GM19467 (cell line): Measurements from ENCODE around the gene ATXN1.
A peak's percentile ranks its signal among the peaks of the same experiment; 100 is the strongest.

ENCODE experiments used
- ATAC-seq: cut with Tn5 transposase; IDR thresholded peaks from one replicate; pipeline ENCODE4 v1.9.1; 2021; ENCODE audit warnings: mild to moderate bottlenecking, moderate library complexity; ENCODE audit not compliant: unreplicated experiment

The ATXN1 gene

GRCh38 chr6:16487996-16488674, 273.1 kb downstream of the ATXN1 start:
- ATAC-seq: no peak

DNA sequence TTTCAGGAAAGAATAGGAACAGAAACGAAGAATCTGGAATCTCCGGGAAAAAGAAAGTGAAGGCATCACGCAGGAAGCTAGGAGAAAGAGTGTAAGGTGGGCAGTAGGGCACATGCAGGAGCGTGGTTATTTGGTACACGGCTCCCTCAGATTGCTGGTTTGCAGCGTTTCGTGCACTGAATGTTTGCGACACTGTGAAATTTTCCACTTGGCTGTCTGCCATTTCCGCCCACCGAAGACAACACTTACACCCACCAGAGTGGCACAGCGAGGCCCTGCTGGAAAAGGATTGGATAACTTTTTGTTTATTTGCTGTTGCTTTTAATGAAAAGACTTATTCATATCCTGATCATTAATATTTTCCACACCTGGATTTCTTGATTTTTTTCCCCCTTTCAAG, 274.6 kb downstream of the ATXN1 start:
- ATAC-seq: no peak

DNA sequence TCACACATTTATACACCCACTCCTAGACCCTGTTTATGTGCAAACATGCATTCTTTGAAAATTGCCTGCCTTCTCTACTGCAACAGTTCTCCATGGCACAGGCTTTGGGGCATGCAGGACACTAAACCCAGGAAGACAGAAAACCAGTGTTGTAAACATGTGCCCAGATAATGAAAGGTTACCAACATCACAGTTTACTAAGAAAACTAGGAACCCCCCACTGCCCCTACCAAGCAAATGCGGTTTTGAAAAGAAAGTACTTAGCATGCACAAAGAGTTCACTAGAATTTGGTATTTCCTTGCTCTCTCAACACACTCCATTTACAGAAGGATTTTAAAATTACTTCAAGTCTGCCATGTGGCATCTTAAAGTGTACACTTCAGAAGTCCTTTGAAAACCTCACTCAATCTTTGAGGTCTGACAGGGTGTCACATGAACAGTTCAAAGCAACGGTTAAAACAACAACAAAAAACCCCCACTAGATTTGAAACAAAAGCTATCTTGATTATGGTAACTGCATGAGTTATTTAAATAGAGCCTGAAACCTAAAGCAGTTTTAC, 277.9 kb downstream of the ATXN1 start:
- no peak for ATAC-seq

- no peak for ATAC-seq
These were observed 278.5 kb downstream of the ATXN1 start for GRCh38 chr6:16482702-16483314.

DNA sequence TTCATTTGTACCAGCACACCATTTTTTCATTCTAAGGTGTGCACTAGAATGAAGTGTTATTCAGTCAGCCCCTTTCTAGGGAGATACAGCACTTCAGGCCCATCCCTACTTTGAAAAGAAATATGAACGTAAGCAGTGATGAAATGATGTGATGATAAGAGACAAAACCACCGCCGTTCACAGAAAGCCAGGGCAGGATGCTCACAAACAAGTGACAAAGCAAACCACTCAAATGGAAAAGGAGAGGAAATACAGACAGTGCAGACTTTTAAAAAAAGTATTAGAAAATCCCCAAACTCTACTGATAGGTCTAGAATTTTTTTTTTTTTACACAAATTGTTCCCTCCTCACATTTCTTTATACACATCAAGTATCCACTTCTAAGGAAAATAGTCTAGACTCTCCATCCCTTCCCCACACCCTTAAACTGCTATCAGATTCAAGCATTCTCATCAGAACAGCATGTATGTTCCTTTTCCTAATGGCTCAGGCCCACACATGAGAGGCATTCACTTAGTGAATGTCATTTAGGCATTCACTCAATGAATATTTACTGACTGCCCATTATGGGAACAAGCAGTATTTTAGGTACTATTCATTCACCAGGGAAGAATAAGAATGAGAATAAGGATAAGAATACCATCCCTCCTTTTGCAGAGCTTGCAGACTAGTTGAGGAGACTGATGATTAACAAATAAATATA, 279.4 kb downstream of the ATXN1 start:
- ATAC-seq: no peak

GRCh38 chr6:16480763-16481560, 280.3 kb downstream of the ATXN1 start:
- no peak for ATAC-seq

DNA sequence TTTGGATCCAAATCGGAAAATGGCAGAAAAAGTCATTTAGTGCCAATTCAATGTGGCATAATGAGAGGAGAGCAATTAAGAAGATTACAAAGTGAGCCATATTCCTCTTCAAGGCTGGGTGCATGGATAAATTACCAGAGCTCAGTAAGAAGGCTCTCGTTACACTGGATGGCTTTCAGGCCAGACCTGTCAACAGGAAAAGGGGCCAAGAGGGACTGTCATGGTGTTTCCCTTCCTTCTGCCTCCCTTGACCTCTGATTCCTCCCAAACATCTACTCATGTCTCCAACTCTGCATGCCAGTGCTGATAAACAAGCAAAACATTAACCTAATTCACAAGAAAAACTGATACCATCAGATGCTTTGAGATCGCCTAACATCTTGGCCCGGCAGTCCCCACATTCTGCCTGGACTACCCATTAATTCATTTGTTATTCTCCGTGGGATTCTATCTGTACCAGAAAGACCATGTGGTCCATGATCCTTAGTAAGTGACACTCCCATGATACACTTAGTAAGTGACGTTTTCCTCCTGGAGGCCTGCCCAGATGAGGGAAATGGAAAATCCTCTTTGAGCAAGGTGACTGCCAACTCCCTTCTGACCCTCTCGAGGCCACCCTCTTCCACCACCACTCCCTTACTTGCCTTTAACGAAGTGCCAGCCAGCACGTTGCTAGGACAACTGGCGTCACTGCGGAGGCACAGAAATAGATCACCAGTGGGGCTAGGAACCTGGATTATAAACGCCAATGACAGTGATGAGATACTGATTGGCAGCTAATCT, 283.7 kb downstream of the ATXN1 start:
- ATAC-seq: no peak

GRCh38 chr6:16476861-16477260, 284.4 kb downstream of the ATXN1 start:
- no peak for ATAC-seq

DNA sequence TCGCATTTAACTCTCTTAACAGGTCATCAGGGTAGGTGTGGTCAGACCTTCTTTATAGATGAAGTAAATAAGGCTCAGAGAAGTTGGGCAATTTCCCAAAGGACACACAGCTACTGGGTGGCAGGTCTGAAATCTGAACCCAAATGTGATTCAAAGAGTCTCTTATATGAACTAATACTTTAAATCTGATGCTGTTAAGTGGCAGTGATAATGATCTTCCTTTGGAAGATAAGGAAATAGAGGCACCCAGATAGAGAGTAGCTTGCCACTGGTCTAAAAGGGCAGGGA, 285.8 kb downstream of the ATXN1 start:
- ATAC-seq: no peak

DNA sequence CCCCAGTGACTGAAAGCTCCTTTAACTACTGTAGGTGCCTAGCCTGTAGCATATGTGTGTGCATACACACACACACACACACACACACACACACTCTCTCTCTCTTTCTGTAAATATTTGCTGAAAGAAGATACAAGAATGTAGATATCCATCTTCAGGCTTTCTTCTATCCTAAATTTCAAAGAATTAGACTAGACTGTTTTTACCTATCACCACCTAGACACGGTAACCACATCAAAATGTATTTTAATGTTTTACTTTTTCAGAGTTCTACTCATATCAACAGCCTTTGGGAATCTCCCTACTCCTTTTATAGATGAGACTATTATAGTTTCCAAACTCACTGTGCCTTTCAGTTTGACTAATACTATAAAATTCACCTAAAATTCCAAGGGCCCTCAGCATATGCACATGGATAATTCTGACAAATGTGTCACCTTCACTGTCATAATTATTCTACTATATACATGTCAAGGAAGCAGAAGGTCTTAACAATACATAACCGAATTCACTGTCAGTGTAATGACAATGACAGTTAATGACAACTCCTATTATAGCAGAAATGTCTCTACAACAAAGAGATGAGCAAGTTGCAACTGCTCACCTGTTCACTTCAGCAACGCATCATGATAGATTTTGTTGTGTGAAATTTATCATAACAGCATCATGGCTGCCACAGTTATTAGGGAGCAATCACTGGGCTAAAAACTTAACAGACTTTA, 286.3 kb downstream of the ATXN1 start:
- ATAC-seq: no peak

DNA sequence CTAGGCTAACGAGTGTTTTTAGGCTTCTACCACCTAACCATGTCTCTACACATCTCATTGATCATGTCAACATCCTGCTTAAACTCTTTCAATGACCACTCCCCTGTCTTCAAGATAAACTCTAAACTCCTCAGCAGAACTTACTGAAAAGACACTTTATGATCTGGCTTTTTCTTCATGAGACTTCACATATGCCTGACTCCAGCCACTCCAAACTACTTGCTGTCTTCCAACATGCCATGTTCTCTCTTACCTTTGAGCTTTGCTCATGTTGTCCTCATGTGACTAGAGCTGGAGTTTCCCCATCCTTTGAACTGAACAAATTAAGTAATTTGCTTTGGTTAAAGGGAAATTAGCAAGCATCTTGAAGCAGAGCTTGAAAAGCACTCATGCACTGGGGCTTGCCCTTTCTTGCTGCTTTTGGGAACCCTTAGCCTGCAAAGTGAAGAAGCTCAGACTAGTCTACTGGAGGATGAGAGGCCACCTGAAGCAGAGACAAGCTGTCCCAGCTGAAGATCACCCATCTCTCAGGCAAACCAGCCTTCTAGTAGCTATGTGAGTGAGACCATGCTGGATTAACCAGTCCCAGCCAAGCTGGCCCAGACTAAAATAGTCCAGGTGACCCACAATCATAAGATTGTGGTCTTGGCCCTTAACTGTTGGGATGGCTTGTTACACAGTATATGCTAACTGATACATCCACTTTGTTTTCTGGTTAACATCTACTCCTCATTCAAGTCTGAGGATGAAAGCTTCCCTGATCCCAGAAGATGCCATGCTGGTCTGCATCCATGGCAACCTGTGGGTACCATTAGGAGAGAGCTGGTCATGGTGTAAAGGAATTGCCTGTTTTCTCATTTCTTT, 287.1 kb downstream of the ATXN1 start:
- no peak for ATAC-seq

DNA sequence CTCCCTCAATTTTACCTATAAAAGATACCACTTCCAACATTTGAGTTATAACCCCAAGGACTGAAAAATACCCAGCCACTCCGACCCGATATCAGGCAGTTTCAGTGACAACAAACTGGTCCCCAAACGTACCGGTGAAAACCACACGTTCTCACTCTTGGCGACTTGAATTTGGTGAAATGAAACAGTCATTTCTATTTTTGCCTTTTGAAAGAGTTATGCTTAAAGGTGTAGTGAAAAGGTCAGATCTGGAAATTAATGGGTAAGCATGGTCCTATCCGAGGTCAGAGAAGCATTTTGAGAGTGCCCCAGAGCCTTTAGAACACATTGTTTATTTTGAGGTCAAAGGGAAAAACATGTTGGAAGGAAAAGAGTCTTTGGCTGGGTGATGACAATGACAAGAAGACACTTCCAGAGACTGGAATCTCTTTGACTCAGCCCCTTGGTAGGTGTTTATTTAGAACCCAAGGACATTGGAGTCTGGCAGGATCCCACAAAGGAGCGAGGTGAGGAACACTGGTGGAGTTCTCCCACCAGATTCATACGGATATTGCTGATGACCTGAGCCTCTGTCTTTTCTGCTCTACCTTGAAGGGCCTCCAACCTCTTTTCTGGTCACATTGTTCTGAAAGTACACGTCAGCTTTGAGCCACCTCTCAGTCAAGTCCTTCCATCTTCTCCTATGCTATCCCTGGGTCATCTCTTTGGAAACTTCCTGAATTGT, 287.9 kb downstream of the ATXN1 start:
- ATAC-seq: peak; percentile 43

DNA sequence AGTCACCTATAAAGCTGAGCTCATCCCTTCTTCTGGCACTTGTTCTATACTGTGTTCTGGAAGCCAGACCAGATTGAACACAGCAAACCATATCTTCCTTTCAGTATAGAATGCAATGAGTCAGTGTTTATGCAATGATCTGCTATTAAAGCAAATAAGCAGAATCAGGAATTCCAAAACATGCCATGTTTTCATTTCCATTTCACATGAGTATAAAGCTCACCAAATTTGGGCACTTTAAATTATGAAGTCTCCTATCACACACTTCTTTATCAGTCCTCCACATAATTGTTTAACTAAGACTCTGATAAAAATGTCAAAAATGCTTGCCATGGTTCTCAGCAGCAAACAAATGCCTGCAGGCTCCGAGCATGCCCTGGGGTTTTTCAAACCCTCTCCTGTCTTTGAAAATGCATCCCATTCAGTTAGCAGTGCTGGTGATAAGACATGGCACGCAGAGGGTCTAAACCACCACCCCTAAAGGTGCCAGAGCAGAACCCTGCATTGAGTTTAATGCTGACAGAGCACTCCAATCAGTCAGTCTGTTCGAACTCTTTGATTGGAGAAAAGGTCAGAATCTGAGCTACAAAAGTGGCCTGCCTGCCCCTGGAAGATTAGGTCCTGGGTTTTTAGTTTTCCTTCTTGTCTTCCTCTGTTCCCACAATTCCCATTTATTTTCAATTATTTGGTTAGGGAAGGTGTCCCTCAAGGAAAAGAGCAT, 288.8 kb downstream of the ATXN1 start:
- ATAC-seq: no peak

- ATAC-seq: no peak
These were observed 289.4 kb downstream of the ATXN1 start for GRCh38 chr6:16471910-16472297.

DNA sequence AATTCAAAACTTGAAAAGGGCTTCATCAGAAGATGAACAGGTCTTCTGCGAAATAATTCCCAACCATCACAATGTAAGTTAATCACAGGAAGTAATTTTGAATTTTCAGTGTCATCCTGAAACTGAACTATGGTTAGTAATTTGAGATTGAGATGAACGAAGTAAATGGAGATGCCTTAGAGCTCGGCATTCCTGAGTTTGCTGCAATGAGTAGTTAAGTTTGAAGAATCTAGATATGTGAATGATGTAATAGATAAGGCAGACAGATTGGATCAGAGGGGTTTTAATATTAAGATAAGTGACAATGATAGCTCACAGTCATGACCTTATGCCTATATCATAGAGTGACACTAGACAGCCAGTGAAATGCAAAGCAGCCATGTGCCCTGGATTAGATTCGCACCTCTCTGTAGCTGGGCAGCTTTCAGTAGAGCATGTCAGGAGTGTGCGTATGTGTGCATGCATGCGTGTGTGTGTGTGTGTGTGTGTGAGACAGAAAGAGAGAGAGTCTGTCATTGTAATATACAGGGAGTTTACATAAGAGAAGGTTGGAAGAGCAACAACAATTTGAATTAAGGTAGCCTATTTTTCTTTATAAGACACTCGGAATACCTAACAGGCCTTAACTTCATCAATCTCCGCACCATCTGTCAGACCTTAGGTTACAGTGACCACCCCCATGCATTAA, 289.9 kb downstream of the ATXN1 start:
- peak; percentile 53 for ATAC-seq

DNA sequence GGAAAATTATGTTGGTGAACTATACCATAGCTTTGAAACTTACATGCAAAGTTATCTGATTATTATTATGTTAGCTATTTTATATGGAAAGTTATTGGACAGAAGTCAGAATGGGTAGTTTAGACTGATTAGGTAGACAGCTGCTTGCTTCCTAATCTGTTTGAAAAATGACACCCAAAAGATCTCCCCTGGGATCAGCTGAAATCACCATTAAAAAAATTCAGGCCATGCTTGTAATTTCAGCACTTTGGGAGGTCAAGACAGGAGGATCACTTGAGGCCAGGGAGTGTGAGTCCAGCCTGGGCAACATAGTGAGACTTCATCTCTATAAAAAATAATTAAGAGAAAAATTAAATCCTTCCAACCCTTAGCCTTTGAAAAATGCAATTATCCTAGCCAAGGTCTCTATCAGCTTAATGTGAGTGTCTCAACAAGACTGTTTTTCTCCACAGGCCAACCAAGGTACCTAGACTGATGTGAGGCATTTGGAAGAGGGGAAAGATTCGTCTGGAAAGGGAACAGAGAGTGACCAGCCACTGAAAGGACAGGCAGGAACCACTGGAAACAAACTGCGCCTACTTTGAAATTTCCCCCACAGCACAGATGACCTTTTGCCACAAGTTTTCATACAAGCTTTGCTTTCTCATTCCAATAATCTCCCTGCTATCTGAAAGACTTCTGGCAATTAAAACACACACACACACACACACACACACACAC, 290.6 kb downstream of the ATXN1 start:
- no peak for ATAC-seq
